PFSK-1 (cell line): ENCODE results near the gene KICS2.

ENCODE experiments used
- POLR2AphosphoS5 ChIP-seq: IDR thresholded peaks from 2 replicates; pipeline ENCODE4 v1.6.1; 2012; ENCODE audit warnings: low read depth, mild to moderate bottlenecking, control low read depth, low read length, moderate library complexity
- REST ChIP-seq, 2 experiments: IDR thresholded peaks; 2 replicates each; pipeline versions ENCODE4 v1.6.1 to v1.8.0; 2011 to 2012; ENCODE audit warnings: low read depth in 2 of 2, low read length in 2 of 2, control low read depth in 1 of 2, inconsistent platforms in 1 of 2, mild to moderate bottlenecking in 1 of 2, moderate library complexity in 1 of 2; ENCODE audit not compliant: insufficient read depth in 1 of 2
- TAF1 ChIP-seq: IDR thresholded peaks from 2 replicates; pipeline ENCODE4 v1.6.1; 2012; ENCODE audit warnings: low read length, control low read depth, borderline replicate concordance; ENCODE audit not compliant: insufficient read depth

DNA sequence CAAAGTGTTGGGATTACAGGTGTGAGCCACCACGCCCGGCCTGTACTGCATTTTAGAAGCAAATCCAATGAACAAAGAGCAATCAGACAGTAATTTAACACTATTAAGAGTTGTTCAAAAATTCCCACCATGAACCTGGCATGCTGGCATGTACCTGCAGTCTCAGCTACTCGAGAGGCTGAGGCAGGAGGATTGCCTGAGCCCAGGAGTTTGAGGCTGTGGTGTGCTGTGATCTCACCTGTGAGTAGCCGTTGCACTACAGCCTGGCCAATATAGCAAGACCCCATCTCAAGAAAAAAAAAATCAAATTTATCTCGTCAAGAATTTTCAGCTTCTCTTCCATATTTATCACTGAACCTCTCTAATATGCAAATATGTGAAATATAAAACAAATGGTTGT lies 39.7 kb upstream of the KICS2 start:
- TF ChIP-seq POLR2AphosphoS5 (no peak), TAF1 (no peak), REST (IDR thresholded peaks at IDR 0.05; ENCODE audit: insufficient read depth in 1 of 2, low read depth in 2 of 2, low read length in 2 of 2) (no peak)
